Measurements from ENCODE around the gene ARHGAP32.

ARHGAP32 gene

DNA sequence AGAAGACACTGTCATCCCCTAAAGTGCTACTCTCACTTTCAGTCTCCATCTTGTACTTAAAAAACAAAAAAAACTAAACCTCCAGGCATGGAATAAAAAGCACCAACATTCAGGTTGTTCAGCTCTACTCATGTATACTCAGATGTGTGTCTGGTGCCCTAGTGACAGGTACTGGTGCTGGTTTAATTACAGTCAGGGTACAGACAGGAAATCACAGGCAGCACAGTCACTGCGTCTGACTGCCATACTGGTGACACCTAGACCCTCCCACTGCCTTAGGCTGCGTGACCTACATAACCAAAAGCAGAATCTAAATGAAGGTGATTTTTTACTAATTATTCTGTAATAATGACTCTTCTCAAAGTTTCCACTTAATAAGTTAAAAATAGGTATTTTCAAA, at the start of gene ARHGAP32:
TSS of gene ARHGAP32 (minus strand) at position 176 of the 400 bp plus-strand sequence. CDS start at position 49, 127 bp downstream.
- no peak for DNase-seq

DNA sequence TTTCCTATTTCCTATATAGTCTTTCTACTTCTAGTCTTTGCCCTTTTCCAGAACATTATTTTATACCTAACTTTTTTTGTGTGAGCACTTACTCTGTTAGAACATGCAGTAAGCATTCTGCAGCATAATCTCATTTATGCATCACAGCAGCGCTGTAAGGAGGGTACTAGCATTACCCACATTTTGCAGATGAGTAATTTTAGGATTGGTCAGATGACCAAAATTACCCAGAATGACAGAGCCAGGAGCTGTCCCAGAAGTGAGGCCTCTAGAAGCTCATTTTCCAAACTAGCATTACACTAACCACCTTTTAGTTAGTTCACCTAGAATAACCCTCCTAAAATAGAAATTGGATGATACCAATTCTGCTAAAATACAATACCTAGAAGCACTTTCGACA, 47.1 kb upstream of the ARHGAP32 start:
- DNase-seq, result no peak

DNA sequence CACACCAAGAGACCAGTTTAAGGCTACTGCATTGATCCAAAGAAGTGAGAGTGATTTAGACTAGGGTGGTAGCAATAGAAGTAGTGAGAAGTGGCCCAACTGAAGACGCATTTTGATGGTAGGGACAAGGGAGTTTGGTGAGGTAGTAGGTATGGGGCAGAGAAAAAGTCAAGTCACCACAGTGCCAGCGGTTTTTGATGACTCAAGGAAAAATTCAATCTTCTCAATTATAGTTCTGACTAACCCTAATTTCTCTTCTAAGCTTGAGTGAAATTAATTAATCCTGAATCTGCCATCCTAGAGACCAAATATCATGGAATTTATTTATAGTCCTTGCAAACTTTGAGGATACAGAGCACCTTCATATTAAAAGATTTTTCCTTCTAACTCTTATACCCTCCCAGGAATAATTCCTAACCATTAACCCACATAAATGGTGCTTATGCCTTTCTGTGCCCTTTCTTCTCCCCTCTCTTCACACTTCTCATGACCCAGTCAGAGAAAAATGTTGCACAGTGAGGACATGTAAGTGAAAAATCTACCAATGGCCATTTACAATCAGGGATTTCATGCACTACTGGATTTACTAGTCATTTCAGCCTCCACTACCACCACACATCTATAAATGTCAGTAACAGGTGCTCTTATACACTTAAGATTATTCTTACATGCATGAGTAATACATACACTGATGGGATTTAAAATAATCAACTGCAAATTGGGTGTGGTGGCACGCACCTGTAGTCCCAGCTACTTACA, 45.9 kb upstream of the ARHGAP32 start:
- no peak for DNase-seq

DNA sequence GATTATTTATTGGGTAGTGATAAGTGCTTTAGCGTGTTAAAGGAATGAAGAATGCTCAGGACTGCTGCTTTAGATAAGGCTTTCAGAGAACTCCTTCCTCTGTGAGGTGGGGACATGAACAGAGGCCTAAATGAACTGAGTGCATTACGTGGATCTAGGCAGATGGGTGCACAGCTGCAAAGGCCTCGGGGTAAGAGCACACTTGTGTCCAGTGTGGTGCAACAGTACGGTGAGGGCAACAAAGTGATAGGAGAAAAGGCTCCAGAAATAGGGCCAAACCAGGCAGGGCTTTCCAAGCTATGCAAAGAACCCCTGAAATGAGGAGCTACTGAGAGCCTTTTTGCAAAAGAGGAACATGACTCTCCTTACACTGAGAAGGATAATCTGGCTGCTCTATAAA, 45.3 kb upstream of the ARHGAP32 start:
- DNase-seq, result no peak

DNA sequence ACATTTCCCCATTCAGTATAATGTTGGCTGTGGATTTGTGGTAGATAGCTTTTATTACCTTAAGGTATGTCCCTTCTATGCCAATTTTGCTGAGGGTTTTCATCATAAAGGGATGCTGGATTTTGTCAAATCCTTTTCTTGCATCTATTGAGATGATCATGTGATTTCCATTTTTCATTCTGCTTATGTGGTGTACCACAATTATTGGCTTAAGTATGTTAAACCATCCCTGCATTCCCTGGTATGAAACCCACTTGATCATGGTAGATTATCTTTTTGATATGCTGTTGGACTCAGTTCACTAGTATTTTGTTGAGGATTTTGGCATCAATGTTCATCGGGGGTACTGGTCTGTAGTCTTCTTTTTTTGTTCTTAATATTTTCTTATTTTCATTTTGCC, 44.7 kb upstream of the ARHGAP32 start:
- DNase-seq, result no peak

DNA sequence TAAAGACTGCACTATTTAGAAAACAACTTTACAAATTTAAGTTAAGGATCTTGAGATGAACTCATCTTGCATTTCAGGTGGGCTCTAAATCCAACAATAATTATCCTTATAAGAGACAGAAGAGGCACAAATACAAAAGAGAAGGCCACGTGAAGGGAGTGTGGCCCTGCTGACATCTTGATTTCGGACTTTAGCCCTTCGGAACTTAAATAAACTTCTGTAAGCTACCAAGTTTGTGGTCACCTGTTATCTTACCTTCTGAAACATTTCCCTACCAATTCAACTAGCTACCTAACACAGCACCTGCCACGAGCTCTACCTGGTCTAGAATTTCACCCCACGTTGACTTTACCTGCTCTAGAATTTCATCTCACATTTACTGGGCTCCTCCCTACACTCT, 42.9 kb upstream of the ARHGAP32 start:
- DNase-seq, result no peak

DNA sequence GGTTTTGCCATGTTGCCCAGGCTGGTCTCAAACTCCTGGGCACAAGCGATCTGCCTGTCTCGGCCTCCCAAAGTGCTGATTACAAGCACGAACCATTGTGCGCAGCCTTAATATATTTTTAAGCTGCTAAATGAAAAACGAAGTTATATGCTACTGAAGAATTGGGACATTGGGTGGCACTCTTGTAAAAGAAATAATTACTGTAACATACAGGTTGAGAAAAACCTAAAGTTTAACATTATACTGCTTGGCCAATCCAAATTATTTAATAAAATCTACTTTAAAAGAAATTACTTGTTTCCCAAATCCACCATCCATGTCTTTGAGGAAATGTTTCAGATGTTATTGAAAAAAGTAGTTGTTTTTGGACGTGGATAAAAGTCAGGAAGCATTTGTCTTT, 37.9 kb upstream of the ARHGAP32 start:
- no peak for DNase-seq

DNA sequence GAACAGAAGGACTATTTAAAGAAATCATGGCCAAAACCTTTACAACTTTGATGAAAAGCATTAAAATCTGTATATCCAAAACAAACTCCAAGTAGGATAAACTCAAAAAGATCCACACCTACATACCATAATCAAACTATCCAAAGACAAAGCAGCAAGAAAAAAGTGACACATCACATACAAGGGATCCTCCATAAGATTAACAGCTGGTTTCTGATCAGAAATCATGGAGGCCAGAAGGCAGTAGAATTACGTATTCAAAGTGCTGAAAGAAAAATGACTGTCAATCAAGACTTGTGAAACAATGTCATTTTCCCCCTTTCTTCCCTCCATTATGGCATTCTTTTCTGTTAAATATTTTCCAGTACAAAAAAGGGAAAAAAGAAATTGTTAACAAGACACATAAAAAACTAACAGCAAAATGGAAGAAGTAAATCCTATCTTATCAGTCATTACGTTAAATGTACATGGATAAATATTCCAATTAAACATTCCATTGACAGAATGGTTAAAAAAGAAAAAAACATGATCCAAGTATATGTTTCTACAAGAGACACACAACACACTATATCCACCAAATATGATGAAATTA, 34.2 kb upstream of the ARHGAP32 start:
- no peak for DNase-seq

DNA sequence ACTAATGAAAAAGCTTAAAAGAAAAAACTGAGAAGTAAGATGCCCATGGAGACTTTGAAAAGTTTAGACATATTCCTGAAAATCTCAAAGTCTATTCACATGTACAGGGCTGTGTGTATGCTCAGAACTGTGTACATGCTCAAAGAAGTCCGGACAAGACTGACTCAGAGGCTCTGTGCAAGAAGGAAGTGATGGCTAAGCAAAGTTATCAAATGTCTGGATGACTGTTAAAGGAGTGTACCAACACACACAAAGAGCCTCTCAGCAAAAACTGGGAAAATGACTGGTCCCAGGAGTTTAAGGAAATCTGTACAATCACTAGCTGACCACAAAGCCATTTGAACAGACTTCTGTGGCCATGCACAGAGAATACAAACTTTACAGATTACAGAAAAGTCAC, 33.1 kb upstream of the ARHGAP32 start:
- DNase-seq, result no peak

DNA sequence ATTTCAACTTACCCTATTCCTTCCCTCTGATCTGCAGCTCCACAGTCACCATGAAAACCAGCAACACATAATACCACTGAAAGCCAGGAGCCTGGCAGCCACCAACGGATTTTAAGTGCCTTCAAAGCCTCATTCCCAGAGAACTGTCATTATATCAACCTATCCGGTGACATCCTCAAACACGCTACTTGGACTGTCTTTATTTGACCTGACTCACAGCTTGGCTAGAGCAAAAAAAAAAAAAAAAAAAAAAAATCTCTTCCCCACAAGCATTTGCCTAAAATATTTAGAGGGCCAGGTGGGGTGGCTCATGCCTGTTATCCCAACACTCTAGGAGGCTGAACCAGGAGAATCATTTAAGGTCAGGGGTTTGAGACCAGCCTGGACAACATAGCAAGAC, 32.4 kb upstream of the ARHGAP32 start:
- no peak for DNase-seq

DNA sequence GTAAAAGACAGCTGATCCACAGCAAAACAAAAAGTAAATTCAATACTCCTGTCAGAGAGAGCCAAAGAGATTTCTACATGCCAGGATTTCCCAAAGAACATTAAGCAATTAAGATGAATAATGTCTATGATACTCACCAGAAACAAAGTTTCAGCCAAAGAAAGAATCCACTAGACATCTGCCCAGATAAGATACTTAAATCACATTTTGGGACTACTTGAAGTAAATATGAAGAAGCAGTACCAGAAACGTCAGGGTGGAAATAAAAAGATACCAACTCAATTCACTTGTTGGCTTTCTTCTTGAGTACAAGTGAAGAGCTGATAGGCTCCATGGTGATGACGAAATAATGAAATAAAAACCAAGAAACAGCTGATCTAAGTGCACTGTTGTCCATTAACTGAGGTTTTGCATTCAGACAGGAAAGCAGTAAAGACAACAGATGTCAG, 31.6 kb upstream of the ARHGAP32 start:
- no peak for DNase-seq

DNA sequence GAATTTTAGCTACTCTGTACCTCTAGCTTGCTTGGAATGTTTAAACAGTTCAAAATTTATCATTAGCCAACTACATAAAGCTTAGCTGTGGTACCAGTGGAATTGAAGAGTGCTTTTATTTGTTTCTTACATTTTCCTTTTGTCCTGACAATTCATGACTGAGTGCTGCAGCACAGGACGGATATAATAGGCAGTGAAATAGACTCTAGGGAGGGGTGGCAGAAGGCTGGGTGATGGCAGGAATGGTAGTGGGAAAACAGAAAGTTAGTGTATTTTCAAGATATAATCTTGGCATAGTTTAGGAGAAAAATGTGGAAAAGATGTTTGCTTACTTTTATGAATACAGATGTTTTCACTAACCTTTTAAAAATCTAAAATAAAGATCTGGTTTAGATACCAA, 31.1 kb upstream of the ARHGAP32 start:
- DNase-seq, result no peak

DNA sequence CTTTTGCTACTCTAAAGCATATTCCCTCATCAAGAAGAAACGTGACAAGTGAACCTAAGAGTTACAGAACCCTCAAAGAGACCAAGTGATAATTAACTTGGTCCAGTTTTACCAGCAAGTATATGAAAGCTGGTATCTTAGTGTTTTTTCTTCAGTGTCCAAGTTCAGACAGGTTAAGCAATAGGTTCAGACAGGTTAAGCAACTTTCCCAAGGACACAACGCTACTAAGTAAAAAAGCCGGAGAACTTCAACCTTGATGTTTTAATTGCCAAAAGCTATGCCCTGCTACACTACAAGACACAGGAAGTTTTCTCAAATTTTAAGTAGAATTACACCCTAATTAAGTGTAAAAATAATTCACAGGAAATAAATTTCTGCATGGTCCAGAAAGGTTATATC, 30.0 kb upstream of the ARHGAP32 start:
- DNase-seq, result no peak

DNA sequence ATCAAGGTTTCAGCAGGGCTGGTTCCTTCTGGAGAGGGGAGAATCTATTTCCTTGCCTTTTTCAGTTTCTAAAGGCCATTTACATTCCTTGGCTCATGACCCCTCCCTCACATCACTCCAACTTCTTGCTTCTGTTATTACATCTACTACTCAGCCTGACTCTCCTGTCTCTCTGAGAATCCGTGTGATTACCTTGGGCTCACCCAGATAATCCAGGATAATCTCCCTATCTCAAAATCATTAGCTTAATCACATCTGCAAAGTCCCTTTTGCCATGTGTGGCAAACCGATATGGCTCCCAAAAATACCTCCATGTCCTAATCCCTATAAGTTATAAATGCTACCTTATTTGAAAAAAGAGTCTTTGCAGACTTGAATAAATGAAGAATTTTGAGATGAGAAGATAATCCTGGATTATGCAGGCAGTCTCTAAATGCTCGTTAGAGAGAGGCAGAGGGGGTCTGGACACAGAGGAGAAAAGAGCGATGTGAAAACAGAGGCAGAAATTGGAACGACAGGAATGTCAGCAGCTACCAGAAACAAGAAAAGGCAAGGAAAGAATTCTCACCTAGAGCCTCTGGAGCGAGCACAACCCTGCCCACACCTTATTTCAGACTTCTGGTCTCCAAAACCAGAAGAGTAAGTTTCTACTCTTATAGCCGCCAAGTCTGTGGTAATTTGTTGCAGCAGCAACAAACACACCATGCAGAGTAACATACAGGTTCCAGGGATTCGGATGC, 23.6 kb upstream of the ARHGAP32 start:
- DNase-seq, result no peak

DNA sequence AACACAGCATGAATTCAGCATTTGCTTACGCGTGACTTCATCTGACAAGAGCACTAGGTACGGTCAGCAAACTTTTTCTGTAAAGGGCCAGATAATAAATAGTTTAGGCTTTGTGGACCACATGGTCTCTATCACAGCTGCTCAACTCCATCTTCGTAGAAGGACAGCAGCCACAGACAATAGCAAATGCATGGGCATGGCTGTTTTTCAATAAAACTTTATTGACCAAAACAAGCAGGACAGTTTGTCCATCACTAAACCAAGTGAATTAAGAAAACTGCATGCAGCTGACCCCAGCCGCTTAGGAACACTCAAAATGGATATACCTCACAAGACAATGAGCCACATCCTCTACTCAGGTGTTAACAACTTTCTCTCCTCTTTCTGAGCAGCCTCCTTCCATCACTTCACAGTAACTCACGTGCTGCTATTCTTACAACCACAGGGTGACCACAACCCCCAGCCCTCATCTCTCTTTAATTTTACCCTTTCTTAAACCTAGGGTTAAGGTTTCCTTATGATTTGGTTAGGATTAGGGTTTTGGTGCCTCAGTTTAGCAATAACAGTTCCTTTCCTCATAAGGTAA, 22.7 kb upstream of the ARHGAP32 start:
- no peak for DNase-seq

DNA sequence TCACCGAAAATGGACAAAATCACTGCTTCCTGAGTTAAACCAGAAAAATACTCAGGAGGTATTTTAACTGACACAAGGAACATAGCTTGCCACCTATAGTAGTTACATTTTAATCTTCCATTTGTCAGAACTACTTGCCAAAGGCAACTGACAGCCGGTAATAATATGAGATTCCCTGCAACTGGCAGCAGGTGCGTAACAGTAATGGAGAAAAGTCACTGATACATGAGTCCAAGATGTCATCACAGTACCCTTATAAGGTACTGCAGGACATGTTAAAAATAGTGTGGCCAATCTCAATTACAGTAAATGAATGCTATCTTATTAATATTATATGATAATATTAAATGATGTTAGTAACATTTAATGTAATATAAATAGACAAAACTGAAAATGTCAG, 21.1 kb upstream of the ARHGAP32 start:
- DNase-seq, result no peak

DNA sequence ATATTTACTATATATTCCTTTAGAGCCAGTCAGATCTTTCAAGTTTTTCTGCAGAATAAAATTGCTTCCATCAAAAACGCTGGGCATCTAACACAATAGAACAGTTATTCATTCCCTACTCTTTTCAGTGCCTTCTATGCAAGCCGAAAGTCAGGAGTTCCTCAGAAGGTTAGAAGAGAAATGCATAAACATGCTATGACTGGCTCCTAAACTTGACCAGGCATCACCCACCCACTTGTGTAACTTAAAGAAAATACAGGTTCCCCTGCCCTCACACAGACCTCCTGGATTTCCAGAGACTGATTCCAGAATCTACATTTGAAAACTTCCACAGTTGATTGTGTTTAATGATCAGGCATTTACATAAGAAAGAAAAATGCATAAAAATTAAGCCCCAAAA, 19.3 kb upstream of the ARHGAP32 start:
- DNase-seq, result no peak

DNA sequence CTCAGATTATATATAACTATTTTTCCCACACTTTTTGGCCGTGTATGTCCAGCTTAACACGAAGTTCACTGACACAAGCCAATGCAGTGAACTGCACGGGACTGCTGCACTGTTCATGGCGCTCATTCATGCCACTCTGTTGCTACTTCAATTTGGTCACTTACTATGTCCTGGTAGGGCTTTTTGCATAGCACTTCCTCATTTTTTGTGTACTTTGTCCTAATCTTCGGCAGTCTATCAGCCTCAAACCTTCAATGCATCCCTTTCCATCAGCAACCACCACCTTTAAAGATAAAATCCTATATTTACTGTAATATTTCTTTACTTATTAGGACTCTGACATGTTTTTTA, 18.7 kb upstream of the ARHGAP32 start:
- no peak for DNase-seq

DNA sequence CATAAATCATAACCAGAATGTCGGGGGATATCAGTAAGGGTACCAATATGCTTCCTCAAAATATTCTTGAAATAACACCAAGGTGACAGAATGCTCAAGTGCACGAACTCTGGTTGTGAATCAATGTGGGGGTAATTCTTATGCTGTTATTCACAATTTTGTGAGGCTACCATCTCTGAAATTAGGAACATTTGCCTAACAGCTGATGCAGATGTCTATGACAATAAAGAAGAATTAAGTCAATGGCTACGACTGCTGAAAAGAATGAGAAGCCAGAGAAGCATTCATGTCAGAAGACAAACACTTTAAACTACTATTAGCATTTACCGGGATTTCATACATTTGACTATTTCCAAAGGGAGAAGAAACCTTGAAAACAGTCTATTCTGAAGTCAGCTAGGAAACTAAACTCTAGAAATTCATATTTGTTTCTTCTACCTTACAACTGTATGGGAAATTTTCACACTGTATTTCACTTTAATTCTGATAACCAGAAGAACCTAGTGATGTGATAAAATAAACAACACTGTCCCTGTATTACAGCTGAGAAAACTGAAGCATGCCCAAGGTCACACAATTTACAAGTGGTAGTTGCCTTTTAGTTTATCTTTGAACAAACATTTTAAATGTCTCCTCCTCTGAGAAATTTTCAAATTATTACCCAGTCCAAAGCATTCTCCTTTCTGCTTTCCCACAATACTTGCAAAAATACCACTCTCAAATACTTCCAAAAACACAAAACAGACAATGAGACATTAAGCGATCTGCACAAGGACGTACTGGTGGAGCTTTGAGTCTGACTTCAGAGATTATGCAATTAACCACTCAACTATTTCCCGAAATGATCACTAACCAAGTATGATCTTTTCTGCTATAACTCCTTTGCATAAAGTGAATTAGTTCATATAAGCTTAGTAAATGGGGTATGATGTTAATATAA, 18.0 kb upstream of the ARHGAP32 start:
- no peak for DNase-seq

DNA sequence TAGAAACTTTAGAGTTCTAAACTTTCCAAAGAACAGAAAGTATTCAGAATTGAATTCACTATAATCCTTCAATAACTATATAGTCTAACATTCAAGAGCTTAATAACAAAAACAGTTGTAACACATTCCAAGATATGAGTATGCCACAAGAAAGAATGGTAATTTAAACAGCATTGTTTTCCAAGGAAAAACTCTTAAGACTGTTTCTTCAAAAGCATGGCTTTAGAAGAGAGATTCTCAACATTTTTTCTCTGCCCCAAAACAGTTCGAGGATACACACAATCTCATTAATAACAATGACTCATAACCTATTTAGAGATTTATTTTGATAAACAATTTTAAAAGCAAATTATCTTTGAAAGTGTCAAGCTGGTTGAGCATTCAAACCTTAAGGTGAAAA, 16.7 kb upstream of the ARHGAP32 start:
- DNase-seq, result no peak

DNA sequence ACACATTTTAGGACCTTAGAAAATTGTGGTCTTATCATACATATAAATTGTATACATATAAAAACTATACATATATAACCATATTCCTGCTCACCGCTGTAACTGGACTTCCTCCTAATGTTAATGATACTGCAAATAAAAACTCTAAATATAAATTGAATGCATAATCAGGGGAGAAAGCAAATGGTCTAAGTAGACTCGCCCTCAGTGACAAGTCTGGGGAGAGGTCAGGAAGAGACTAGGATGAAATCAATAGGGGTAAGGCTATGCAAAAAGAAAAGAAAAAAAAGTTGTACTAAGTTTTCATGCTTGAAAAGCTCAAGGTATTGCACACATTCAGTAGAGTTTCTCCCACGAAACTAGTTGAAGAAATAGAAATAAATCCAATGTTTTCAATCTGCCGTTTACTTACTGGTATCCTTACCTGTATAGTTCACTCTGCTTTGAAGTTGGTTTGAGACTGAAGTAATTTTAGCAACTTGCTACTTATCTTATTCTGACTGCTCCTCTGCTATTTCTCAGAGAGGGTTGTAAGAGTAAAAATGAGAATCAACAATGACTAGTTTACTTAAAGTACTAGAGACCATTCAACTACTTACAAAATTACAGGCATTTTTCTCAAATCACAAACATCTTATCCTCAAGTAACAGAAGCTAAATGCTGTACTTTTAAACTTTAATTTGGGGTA, 12.2 kb upstream of the ARHGAP32 start:
- no peak for DNase-seq

DNA sequence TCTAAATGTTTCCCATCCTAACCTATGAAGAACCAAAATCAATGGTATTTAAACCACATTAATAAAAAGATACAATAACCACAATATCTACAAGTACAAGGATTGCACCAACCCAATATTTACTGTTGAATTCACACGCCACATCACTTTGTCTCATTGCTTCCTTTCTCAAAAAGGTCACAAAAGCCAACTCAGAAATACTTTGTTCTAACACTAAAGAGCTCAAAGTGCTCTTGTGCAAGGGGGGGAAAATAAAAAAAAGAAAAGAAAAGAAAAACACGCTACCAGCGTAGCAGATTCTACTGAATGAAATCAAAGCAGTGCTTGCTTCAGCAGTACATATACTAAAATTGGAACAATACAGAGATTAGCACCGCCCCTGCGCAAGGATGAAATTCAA, 10.5 kb upstream of the ARHGAP32 start:
- no peak for DNase-seq

All from stimulated activated CD4-positive, alpha-beta T cell treated with anti-CD3 and anti-CD28 coated beads, Interleukin-4, amount 100 ng/mL, for 1 hour (primary cell).